Measurements from ENCODE around the gene CDHR5. TPM values are rescaled to one million over a fixed set of nuclear protein-coding genes. Genes with fewer than 3 reads are reported as not detected.
"Not testable (repeated sequence)": the region's sequence is repeated elsewhere in the genome, so short reads cannot be mapped to it uniquely, and the experiment has no call there.

The CDHR5 gene, protein sequence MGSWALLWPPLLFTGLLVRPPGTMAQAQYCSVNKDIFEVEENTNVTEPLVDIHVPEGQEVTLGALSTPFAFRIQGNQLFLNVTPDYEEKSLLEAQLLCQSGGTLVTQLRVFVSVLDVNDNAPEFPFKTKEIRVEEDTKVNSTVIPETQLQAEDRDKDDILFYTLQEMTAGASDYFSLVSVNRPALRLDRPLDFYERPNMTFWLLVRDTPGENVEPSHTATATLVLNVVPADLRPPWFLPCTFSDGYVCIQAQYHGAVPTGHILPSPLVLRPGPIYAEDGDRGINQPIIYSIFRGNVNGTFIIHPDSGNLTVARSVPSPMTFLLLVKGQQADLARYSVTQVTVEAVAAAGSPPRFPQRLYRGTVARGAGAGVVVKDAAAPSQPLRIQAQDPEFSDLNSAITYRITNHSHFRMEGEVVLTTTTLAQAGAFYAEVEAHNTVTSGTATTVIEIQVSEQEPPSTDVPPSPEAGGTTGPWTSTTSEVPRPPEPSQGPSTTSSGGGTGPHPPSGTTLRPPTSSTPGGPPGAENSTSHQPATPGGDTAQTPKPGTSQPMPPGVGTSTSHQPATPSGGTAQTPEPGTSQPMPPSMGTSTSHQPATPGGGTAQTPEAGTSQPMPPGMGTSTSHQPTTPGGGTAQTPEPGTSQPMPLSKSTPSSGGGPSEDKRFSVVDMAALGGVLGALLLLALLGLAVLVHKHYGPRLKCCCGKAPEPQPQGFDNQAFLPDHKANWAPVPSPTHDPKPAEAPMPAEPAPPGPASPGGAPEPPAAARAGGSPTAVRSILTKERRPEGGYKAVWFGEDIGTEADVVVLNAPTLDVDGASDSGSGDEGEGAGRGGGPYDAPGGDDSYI
- not detected in 2 replicates for total RNA-seq

GRCh38 chr11:624705-625635 lies at the start of gene CDHR5:
CDHR5 (minus strand) TSS chr11:624955; CDS start chr11:624902, 53 bp downstream.
- DNase-seq (ENCODE audit: extremely low read depth, low read depth, low spot score), result no peak

DNA sequence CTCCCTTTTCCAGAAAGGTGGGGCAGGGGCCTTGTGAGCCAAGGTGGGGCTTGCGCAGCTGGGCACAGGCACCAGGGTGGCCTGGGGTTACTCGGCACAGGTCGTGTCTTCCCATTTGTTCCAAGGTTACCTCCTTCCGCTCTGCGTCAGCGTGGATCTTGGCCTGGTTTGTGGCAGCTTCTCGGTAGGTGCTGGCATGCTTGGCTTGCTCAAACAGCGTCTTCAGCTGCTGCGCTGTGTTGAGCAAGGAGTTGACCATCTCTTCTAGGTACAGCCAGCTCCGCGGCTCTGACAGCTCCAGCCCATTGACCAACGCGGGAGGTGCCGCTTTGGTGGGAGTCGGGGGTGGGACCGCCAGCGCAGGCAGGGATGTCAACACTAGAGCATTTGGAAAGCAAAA lies 49.7 kb upstream of the CDHR5 start:
- no peak for DNase-seq (ENCODE audit: extremely low read depth, low read depth, low spot score)

DNA sequence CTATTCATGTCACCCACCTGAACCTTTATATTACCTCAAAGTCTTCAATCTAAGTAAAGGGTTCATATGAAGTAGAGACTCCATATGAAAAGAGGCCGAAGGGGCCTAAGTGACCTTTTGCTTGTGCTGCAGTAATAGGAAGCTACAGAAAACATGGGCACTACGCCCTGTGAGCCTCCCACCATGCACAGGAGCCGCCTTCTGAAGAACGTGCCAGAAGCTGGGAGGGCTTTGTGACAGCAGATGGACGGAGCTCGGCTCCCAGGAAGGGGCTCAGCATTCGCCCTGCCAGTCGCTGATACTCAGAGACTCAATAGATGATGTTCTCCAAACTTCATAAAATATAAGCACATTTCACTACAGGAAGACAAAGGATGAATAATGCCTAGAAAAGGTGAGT lies 49.1 kb upstream of the CDHR5 start:
- DNase-seq (ENCODE audit: extremely low read depth, low read depth, low spot score), result no peak

DNA sequence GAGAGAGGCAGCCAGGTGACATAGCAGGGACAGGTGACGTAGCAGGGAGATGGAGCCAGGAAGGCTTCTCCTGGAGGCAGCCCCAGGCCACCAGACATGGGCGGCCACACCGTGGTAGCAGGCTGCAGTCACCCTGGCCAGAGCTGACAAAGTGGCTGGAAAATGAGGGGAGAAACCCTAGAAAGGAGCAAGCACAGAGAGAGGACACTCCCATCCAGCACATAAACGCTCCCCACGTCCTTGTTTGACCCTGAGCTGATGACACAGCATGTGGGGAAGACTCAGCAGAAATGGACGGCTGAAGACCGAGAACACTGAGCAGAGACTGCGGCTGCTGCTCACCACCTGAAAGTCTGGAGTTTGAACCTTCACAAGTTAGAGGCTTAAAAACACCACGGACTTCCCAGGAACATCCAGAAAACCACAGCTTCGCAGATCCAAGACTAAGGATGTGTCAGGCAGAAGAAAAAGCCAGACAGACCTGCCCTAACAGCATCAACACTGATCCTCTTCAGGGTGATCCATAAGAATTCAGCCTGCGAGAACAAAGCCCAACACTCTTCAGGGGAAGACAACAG lies 41.0 kb upstream of the CDHR5 start:
- DNase-seq (ENCODE audit: extremely low read depth, low read depth, low spot score), result no peak

DNA sequence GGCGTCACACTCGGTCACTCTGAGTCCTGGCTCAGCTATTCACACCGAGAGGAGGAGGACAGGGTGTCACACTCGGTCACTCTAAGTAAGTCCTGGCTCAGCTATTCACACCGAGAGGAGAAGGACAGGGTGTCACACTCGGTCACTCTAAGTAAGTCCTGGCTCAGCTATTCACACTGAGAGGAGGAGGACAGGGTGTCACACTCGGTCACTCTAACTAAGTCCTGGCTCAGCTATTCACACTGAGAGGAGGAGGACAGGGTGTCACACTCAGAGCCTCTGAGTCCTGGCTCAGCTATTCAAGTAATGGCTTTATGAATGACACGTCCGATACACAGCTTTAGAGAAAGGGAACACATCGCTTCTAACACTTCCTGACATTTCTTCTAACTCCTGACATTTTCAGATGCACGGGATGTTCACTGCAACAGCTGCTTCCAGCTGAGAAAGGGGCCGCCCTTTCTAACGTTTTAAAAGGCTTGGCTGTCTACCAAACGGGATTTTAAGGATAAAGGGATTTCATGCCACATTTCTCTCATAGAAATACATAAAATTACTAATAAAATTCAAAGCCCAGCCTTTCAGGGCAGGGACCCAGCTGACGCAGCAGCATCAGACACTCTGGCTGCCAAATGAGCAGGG lies 40.4 kb upstream of the CDHR5 start:
- no peak for DNase-seq (ENCODE audit: extremely low read depth, low read depth, low spot score)

GRCh38 chr11:662689-663274 lies 38.0 kb upstream of the CDHR5 start:
- DNase-seq (ENCODE audit: extremely low read depth, low read depth, low spot score), result no peak

DNA sequence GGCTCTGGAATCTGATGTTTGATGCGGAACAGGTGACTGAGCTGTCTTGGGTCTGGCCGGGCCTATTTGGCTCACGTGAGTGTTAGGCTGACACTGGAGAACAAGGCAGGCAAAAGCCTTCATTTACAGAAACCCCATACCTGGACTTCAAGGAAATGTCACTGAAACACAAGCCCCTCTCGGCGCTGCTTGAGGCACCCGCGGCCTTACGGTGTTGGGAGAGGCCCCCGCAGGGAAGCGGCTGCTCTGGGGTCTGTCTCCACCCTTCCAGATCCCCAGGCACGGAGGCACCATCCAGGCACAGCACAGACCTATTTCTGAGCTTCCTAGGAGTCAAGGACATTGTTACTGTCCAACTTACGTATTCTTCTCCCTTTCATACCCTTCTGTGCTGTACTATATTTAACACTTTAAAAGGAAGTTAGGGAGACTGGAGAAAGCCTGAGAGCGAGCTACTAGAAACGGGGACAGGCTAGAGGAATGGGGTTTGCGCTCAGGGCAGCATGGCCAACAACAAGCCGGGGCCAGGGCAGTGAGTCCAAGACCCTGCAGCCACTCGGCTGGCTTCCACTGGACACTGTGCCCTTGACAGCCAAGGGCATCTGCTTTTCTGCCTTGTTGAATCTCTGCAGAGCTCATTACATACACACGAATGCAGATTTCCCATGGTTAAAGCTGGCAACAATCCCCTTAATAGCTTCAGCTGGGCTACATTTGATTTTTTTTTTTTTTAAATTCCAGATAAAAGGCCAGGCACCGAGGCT lies 36.1 kb upstream of the CDHR5 start:
- no peak for DNase-seq (ENCODE audit: extremely low read depth, low read depth, low spot score)

- no peak for DNase-seq (ENCODE audit: extremely low read depth, low read depth, low spot score)
Measured at GRCh38 chr11:660281-660680, 35.5 kb upstream of the CDHR5 start.

- DNase-seq (ENCODE audit: extremely low read depth, low read depth, low spot score), result no peak
Measured at GRCh38 chr11:659532-660085, 34.9 kb upstream of the CDHR5 start.

DNA sequence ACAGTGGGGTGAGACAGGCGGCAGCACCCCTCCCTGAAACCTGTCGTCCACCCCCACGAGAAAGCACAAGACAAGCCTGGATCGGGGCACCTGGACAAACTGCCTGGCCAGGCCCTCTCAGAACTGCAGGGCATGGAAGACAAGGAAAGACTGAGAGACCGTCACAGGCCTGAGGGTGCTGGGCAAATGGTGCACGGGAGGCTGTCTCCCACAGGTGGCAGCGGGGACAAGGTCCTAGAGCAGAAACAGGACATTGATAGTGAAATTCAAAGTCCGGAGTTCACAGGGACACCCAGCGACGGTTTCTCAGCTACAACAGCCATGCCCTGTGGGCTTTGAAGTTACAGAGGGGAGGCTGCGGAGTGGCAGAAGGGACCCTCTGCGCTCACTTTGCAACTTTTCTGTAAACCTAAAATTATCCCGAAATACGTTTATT lies 33.0 kb upstream of the CDHR5 start:
- DNase-seq (ENCODE audit: extremely low read depth, low read depth, low spot score), result no peak

DNA sequence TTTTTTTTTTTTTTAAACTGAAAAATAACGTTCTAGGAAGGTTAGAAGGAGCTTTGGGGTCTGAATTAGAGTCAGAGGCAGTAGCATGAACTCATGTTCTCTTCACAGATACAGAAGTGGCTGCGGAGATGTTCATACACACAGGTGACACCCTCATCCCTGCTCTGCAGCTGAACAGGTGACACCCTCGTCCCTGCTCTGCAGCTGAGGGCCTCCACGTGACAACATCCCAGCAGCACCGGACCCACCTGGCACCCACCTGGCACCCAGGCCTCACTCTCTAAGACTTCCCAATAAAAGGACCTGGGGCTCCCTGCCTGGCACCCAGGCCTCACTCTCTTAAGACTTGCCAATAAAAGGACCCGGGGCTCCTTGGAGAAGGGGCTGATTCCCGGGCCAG lies 32.1 kb upstream of the CDHR5 start:
- no peak for DNase-seq (ENCODE audit: extremely low read depth, low read depth, low spot score)

GRCh38 chr11:656426-656825 lies 31.7 kb upstream of the CDHR5 start:
- no peak for DNase-seq (ENCODE audit: extremely low read depth, low read depth, low spot score)

DNA sequence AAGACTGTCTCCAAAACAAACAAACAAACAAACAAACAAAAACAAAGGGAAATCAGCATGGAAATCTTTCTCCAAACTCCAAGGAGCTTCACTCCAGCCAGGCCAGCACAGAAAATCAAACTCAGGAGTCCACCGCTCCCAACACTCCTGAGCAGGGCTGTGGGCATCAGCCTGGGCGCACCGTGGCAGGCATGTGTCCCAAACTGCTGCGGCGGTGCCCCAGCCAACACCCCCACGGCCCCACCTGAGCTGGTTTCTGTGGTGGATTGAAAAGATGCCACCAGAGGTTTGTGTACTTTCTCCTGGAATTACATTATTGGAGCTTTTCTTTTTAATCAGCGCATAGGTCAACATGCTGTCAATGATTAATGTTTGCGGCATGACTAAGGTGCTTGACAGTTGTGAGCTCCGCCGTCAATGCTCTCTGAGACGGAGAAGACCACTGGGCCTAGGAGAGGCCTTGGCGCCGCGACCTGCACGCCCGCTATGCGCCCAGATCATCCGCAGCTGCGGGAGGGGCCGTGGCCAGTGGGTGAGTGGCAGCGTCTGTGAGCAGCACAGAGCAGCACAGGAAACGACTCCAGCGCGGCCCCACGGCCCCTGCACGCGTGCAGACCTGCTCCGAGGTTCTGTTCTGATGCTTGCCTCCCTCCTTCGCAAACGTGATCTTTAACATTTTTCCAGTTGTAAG lies 30.4 kb upstream of the CDHR5 start:
- no peak for DNase-seq (ENCODE audit: extremely low read depth, low read depth, low spot score)

GRCh38 chr11:654444-654843 lies 29.7 kb upstream of the CDHR5 start:
- DNase-seq (ENCODE audit: extremely low read depth, low read depth, low spot score), result not testable (repeated sequence)

DNA sequence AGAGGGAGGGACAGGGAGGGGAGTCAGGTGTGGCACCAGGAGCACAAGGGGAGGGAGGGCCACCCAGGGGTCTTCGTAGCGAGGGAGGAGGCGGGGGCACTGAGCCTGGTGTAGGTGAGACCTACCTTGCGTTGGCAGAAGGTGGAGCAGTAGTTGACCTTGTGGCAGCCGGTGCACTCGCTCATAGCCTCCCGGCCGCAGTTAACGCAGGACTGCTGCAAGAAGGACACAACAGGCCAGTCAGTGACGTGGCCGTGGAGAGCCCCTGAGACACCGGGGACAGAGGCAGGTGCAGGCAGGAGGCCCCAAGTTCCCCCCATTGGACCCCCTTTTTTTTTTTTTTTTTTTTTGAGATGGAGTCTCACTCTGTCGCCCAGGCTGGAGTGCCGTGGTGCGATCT lies 29.1 kb upstream of the CDHR5 start:
- DNase-seq (ENCODE audit: extremely low read depth, low read depth, low spot score), result no peak

DNA sequence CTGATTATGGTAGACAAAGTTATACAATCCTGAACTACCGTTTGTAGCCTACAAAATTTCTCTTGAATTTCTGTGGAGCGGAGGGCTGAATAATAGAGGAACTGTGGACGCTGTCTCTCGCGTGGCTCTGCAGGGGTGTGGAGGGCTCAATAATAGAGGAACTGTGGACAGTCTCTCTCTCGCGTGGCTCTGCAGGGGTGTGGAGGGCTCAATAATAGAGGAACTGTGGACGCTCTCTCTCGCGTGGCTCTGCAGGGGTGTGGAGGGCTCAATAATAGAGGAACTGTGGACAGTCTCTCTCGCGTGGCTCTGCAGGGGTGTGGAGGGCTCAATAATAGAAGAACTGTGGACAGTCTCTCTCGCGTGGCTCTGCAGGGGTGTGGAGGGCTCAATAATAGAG lies 28.4 kb upstream of the CDHR5 start:
- DNase-seq (ENCODE audit: extremely low read depth, low read depth, low spot score), result not testable (repeated sequence)

DNA sequence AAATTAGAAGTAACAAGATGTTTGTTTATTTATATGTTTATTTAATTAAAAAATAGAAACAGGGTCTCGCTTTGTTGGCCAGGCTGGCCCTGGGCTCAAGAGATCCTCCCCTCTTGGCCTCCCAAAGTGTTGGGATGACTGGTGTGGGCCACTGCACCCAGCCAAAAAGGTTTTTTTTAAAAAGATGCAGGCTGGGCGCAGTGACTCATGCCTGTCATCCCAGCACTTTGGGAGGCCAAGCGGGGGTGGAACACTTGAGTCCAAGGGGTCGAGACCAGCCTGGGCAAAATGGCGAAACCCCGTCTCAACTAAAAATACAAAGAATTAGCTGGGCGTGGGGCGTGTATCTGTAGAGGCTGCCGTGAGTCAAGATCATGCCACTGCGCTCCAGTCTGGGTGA lies 25.7 kb upstream of the CDHR5 start:
- DNase-seq (ENCODE audit: extremely low read depth, low read depth, low spot score), result no peak

DNA sequence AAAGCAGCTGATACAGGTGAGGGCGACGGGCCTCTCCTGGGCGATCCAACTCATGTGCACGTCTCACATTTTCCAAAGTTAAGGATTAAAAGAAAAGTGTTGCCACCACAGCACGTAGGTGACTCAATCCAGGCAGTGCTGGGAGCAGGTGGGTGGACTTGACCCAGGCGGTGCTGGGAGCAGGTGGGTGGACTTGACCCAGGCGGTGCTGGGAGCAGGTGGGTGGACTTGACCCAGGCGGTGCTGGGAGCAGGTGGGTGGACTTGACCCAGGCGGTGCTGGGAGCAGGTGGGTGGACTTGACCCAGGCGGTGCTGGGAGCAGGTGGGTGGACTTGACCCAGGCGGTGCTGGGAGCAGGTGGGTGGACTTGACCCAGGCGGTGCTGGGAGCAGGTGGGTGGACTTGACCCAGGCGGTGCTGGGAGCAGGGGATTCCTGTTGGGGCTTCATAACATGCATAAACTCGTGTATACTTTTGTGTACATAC lies 23.0 kb upstream of the CDHR5 start:
- DNase-seq (ENCODE audit: extremely low read depth, low read depth, low spot score), result not testable (repeated sequence)
